Activated CD4-positive, alpha-beta T cell treated with anti-CD3 and anti-CD28 coated beads, Interleukin-2, amount 10 ng/mL, durations not matched to agents 24 days and 14 days (primary cell): ENCODE results near the gene NLGN1. TPM values are rescaled to one million over a fixed set of nuclear protein-coding genes. Genes with fewer than 3 reads are reported as not detected.
"Not testable (repeated sequence)": the region's sequence is repeated elsewhere in the genome, so short reads cannot be mapped to it uniquely, and the experiment has no call there.

Source experiments
- DNase-seq: peaks from one replicate; pipeline ENCODE4 v3.0.0; 2022
- H3K27ac Mint-ChIP-seq: one replicate; pipeline ENCODE4 v1.8.0; 2022; ENCODE audit warnings: mild to moderate bottlenecking, mixed read lengths
- H3K27me3 Mint-ChIP-seq: one replicate; pipeline ENCODE4 v1.8.0; 2022; ENCODE audit warnings: mixed read lengths
- H3K36me3 Mint-ChIP-seq: one replicate; pipeline ENCODE4 v1.8.0; 2022; ENCODE audit warnings: low read depth, mild to moderate bottlenecking, mixed read lengths
- H3K4me1 Mint-ChIP-seq: one replicate; pipeline ENCODE4 v1.8.0; 2021; ENCODE audit warnings: mixed read lengths
- H3K4me3 Mint-ChIP-seq: one replicate; pipeline ENCODE4 v1.8.0; 2022; ENCODE audit warnings: mild to moderate bottlenecking, moderate library complexity, mixed read lengths
- H3K9me3 Mint-ChIP-seq: one replicate; pipeline ENCODE4 v1.8.0; 2021; ENCODE audit warnings: mixed read lengths
- intact Hi-C: fragments of 100-400 bp; cut with micrococcal nuclease; formaldehyde crosslinking; loops from one replicate; pipeline ENCODE4 v1.15.1; 2023
- total RNA-seq: library from RNA; stranded (reverse); gene quantifications from 2 replicates; pipeline ENCODE4 v1.2.3, GENCODE V29; 2022

Gene NLGN1
- total RNA-seq, 1 donor from 2014 or later, result not detected

DNA sequence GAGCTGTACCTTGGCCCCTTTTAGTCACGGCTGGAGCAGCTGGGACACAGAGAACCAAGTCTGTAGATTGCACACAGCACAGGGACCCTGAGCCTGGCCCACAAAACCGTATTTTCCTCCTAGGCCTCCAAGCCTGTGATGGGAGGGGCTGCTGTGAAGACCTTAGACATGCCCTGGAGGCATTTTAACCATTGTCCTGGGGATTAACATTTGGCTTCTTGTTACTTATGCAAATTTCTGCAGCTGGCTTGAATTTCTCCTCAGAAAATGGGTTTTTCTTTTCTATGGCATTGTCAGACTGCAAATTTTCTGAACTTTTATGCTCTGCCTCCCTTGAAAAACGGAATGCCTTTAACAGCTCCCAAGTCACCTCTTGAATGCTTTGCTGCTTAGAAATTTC lies 197.3 kb downstream of the NLGN1 start:
- H3K27me3 Mint-ChIP-seq, H3K4me1 Mint-ChIP-seq, intact Hi-C loops, DNase-seq, H3K27ac Mint-ChIP-seq, H3K4me3 Mint-ChIP-seq, H3K36me3 Mint-ChIP-seq, H3K9me3 Mint-ChIP-seq: not testable (repeated sequence)

DNA sequence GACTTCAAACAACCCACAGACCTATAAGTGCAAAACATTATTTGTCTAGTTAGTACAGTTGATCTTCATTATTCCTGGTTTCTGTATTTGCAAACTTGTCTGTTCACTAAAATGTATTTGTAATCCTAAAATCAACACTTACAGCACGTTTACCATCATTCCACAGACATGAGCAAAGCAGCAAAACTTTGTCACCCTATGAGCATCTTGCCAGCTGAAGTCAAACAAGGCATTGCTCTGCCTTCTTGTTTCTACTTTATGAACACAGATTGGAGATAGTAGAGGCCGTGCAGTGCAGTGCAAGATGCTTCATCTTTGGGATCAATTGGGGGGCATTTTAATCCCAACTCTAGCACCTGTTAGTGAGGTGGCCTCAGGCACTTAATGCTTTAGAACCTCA lies 202.1 kb downstream of the NLGN1 start:
- no peaks in the 10 kb centered on the region for H3K9me3 Mint-ChIP-seq
- H3K27ac Mint-ChIP-seq, result no peak overlapping the region
- no peaks in the 10 kb centered on the region for H3K36me3 Mint-ChIP-seq
- H3K27me3 Mint-ChIP-seq, result no peaks in the 10 kb centered on the region
- DNase-seq, result no peak
- H3K4me1 Mint-ChIP-seq, result no peaks in the 10 kb centered on the region
- intact Hi-C loops, result no loop called here
- no peak overlapping the region for H3K4me3 Mint-ChIP-seq

GRCh38 chr3:173614522-173614921 lies 217.0 kb downstream of the NLGN1 start:
- Mint-ChIP-seq H3K27me3 (no peaks in the 10 kb centered on the region), H3K9me3 (no peaks in the 10 kb centered on the region), H3K4me3 (no peak overlapping the region), H3K4me1 (no peaks in the 10 kb centered on the region), H3K36me3 (no peaks in the 10 kb centered on the region), H3K27ac (no peak overlapping the region)
- no peak for DNase-seq
- intact Hi-C loops, result no loop called here

GRCh38 chr3:173615661-173616060 lies 218.1 kb downstream of the NLGN1 start:
- Mint-ChIP-seq H3K36me3 (no peaks in the 10 kb centered on the region), H3K27me3 (no peaks in the 10 kb centered on the region), H3K9me3 (no peaks in the 10 kb centered on the region), H3K27ac (no peak overlapping the region), H3K4me3 (no peak overlapping the region), H3K4me1 (no peaks in the 10 kb centered on the region)
- intact Hi-C loops, result no loop called here
- DNase-seq, result no peak

- intact Hi-C loops, result no loop called here
- Mint-ChIP-seq H3K36me3 (no peaks in the 10 kb centered on the region), H3K27ac (no peak overlapping the region), H3K27me3 (no peaks in the 10 kb centered on the region), H3K4me1 (no peaks in the 10 kb centered on the region), H3K9me3 (no peaks in the 10 kb centered on the region), H3K4me3 (no peak overlapping the region)
- DNase-seq, result no peak
Observed at GRCh38 chr3:173617490-173617889, 219.9 kb downstream of the NLGN1 start.

- Mint-ChIP-seq H3K27ac (no peak overlapping the region), H3K4me1 (no peaks in the 10 kb centered on the region), H3K9me3 (no peaks in the 10 kb centered on the region), H3K4me3 (no peak overlapping the region), H3K36me3 (no peaks in the 10 kb centered on the region), H3K27me3 (no peaks in the 10 kb centered on the region)
- no peak for DNase-seq
- intact Hi-C loops, result no loop called here
Observed at GRCh38 chr3:173618148-173618547, 220.6 kb downstream of the NLGN1 start.

DNA sequence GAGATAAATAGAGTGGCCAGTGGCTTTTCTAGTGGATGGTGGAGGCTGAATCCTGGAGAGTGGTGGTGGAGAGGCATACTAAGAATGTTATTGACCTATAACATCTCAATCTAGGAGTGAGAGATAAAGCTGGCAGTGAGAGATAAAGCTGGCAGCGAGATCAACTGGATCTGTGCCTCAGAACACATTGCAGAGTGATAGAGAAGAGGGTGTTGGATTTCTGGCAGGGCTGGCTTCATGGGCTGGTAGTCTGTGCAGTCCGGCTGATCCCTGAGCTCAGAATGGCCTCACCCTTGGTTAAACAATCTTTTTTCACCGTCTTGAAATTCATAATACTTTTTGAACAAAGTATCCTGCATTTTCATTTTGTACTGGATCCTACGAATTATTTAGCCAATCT lies 221.2 kb downstream of the NLGN1 start:
- intact Hi-C loops, result no loop called here
- no peak overlapping the region for H3K27ac Mint-ChIP-seq
- no peaks in the 10 kb centered on the region for H3K36me3 Mint-ChIP-seq
- DNase-seq, result no peak
- no peaks in the 10 kb centered on the region for H3K9me3 Mint-ChIP-seq
- H3K27me3 Mint-ChIP-seq, result no peaks in the 10 kb centered on the region
- H3K4me1 Mint-ChIP-seq, result no peaks in the 10 kb centered on the region
- no peak overlapping the region for H3K4me3 Mint-ChIP-seq

DNA sequence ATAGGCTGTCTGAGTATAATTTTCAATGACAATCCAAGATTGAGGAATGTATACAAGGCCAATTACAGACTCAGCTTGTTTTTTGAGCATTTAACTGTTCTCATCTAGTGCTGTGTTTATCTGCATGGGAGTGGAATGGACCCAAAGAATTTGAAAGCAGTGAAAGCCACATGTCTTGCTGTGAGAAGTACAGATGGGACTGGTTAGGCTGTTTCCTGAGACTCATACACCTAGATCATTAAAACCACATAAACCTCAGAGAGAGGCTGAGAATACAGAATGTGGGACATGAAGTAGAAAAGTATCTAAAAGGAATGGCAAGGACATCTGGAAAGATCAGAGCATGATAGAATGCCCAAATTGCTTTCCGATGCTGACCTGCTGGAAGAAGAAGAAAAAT lies 224.6 kb downstream of the NLGN1 start:
- Mint-ChIP-seq H3K9me3 (no peaks in the 10 kb centered on the region), H3K4me1 (no peaks in the 10 kb centered on the region), H3K27me3 (no peaks in the 10 kb centered on the region), H3K4me3 (no peak overlapping the region), H3K36me3 (no peaks in the 10 kb centered on the region), H3K27ac (no peak overlapping the region)
- no peak for DNase-seq
- intact Hi-C loops, result no loop called here

- no peaks in the 10 kb centered on the region for H3K4me1 Mint-ChIP-seq
- intact Hi-C loops, result no loop called here
- no peak overlapping the region for H3K4me3 Mint-ChIP-seq
- DNase-seq, result no peak
- H3K27me3 Mint-ChIP-seq, result no peaks in the 10 kb centered on the region
- no peak overlapping the region for H3K27ac Mint-ChIP-seq
- H3K36me3 Mint-ChIP-seq, result no peaks in the 10 kb centered on the region
- no peaks in the 10 kb centered on the region for H3K9me3 Mint-ChIP-seq
Observed at GRCh38 chr3:173624086-173624485, 226.5 kb downstream of the NLGN1 start.

GRCh38 chr3:173630849-173631248 lies 233.3 kb downstream of the NLGN1 start:
- H3K27ac Mint-ChIP-seq, result no peak overlapping the region
- DNase-seq, result no peak
- H3K36me3 Mint-ChIP-seq, result no peaks in the 10 kb centered on the region
- H3K27me3 Mint-ChIP-seq, result no peaks in the 10 kb centered on the region
- no peak overlapping the region for H3K4me3 Mint-ChIP-seq
- H3K9me3 Mint-ChIP-seq, result no peaks in the 10 kb centered on the region
- H3K4me1 Mint-ChIP-seq, result no peaks in the 10 kb centered on the region
- intact Hi-C loops, result no loop called here

DNA sequence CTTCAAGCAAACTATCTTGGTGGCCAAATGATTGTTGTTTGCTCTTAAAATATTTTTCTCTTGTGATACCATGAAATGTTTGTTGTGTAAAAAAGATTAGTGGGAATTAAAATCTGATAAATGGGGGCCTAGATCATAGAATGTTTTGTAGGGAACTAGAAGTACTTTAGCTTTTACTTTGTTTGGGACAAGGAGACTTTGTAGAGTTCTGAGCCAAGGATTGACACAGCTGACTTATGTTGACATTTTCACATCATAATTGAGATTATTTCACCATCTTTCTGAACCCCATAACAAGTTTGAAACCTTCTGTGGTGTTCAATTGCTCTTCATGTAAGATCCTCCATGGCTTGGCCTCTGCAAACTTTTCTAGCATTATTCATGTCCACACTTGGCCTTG lies 235.4 kb downstream of the NLGN1 start:
- no peaks in the 10 kb centered on the region for H3K9me3 Mint-ChIP-seq
- no peak for DNase-seq
- H3K27ac Mint-ChIP-seq, result no peak overlapping the region
- H3K36me3 Mint-ChIP-seq, result no peaks in the 10 kb centered on the region
- H3K4me1 Mint-ChIP-seq, result no peaks in the 10 kb centered on the region
- H3K27me3 Mint-ChIP-seq, result no peaks in the 10 kb centered on the region
- intact Hi-C loops, result no loop called here
- no peak overlapping the region for H3K4me3 Mint-ChIP-seq

GRCh38 chr3:173635826-173636225 lies 238.3 kb downstream of the NLGN1 start:
- no peaks in the 10 kb centered on the region for H3K27me3 Mint-ChIP-seq
- no peaks in the 10 kb centered on the region for H3K9me3 Mint-ChIP-seq
- intact Hi-C loops, result no loop called here
- no peaks in the 10 kb centered on the region for H3K36me3 Mint-ChIP-seq
- no peak overlapping the region for H3K4me3 Mint-ChIP-seq
- H3K4me1 Mint-ChIP-seq, result no peaks in the 10 kb centered on the region
- no peak overlapping the region for H3K27ac Mint-ChIP-seq
- no peak for DNase-seq

DNA sequence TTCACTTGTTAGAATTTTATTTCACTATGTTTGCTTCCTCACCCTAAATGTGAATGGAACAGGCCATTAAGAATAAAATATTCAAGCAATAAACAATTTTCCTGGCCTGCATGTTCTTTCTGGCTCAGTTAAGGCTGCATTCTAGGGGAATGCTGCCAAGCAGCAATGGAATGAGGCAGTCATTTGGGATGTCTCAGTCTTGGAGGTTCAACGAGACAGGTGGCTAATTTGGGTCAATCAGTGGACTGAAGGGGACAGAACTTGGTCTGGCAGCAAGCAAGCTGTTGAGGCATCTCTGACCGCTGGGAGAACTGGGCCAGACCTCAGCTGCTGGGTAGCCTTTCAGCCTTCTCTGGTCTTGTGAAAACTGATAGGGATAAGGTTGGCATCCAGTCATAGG lies 241.6 kb downstream of the NLGN1 start:
- H3K4me1 Mint-ChIP-seq, result no peaks in the 10 kb centered on the region
- no peak overlapping the region for H3K27ac Mint-ChIP-seq
- no peak for DNase-seq
- intact Hi-C loops, result no loop called here
- H3K9me3 Mint-ChIP-seq, result no peaks in the 10 kb centered on the region
- H3K36me3 Mint-ChIP-seq, result no peaks in the 10 kb centered on the region
- H3K4me3 Mint-ChIP-seq, result no peak overlapping the region
- no peaks in the 10 kb centered on the region for H3K27me3 Mint-ChIP-seq

- Mint-ChIP-seq H3K36me3 (no peaks in the 10 kb centered on the region), H3K4me3 (no peak overlapping the region), H3K27me3 (no peaks in the 10 kb centered on the region), H3K27ac (no peak overlapping the region), H3K9me3 (no peaks in the 10 kb centered on the region), H3K4me1 (no peaks in the 10 kb centered on the region)
- intact Hi-C loops, result no loop called here
- DNase-seq, result no peak
Observed at GRCh38 chr3:173641696-173642095, 244.2 kb downstream of the NLGN1 start.

GRCh38 chr3:173644086-173645082 lies 246.8 kb downstream of the NLGN1 start:
- no peaks in the 10 kb centered on the region for H3K9me3 Mint-ChIP-seq
- H3K36me3 Mint-ChIP-seq, result no peaks in the 10 kb centered on the region
- no peak overlapping the region for H3K27ac Mint-ChIP-seq
- no peak for DNase-seq
- H3K4me3 Mint-ChIP-seq, result no peak overlapping the region
- H3K27me3 Mint-ChIP-seq, result no peaks in the 10 kb centered on the region
- H3K4me1 Mint-ChIP-seq, result no peaks in the 10 kb centered on the region
- intact Hi-C loops, result no loop called here
